ENCODE measurements around the gene TNFSF8. TPM values are rescaled to one million over a fixed set of nuclear protein-coding genes. Genes with fewer than 3 reads are reported as not detected.

Gene TNFSF8
- total and polyA plus RNA-seq, 2 of the 8 experiments (the other 6 are each of a cell fraction or from before 2014, with no cell fraction given), result not detected

DNA sequence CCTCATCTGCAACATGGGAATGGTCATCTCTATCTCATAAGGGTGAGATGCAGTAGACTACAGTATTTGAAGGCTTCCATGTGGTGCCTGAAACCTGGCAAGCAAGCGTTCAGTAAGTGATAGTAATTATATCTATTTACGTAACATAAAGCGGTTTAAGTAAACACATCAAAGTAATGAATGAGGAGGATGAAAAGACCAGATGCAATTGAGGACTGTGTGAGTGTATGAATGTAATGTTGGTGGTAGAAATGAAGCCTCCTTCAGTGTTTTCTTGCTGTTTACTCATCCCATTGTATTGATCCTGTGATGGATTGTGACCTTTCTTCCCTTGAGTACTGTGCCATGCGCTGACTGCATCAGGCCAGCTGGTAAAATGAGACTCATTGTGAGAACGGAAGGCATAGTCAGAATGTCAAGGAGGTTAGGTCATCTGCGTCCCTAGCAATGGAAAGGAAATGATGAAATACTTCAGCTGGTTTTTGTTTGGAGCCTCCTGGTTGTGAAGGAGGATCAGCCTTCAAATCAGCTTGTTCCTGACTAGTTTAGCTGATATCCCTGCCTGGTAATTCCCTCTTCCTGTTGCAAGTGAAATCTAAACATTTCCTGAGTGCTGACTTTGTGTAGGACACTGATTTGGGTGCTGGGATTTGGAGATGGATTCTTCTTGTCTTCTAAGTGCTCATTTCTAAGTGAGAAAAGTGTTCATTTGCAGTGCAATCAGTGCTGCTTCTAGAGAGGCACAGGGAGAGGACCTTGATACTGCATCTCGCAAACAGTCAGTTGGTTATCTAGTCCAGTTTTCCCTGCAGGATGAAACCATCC, 35.6 kb downstream of the TNFSF8 start (continued):
- TF ChIP-seq ATF2 (IDR thresholded peaks at IDR 0.05; ENCODE audit: low read length) (no peak), SIN3A (conservative IDR thresholded peaks at IDR 0.05 in 1 of 2, IDR thresholded peaks at IDR 0.05 in 1 of 2; ENCODE audit: low read depth in 1 of 2, low read length in 2 of 2) (no peak), KDM1A (IDR thresholded peaks at IDR 0.05; ENCODE audit: borderline replicate concordance, low read length) (no peak), JUND (IDR thresholded peaks at IDR 0.05; ENCODE audit: low read length) (peak; percentile 51; the same call in 1 of the 2 replicates), RXRA (IDR thresholded peaks at IDR 0.05; ENCODE audit: insufficient read depth, low read depth, low read length) (no peak), SUZ12 (IDR thresholded peaks at IDR 0.05; ENCODE audit: low read length) (no peak), RFX5 (IDR thresholded peaks at IDR 0.05; ENCODE audit: borderline replicate concordance, low read depth, low read length) (no peak), BACH1 (IDR thresholded peaks at IDR 0.05; ENCODE audit: low read length) (no peak), ZNF274 (IDR thresholded peaks at IDR 0.05; ENCODE audit: borderline replicate concordance, extremely low read depth, low read length) (no peak), CBX5 (IDR thresholded peaks at IDR 0.05; ENCODE audit: low read depth, low read length) (no peak), JUN (IDR thresholded peaks at IDR 0.05; ENCODE audit: low read depth, low read length) (peak; percentile 50; the same call in 1 of the 2 replicates), KDM5A (IDR thresholded peaks at IDR 0.05; ENCODE audit: low read length) (no peak), SP1 (IDR thresholded peaks at IDR 0.05; ENCODE audit: low read depth, low read length) (no peak), CBX8 (IDR thresholded peaks at IDR 0.05; ENCODE audit: borderline replicate concordance, low read depth, low read length) (no peak), GTF2F1 (IDR thresholded peaks at IDR 0.05; ENCODE audit: borderline replicate concordance, low read depth, low read length) (no peak), POU5F1 (IDR thresholded peaks at IDR 0.05; ENCODE audit: low read depth, low read length) (no peak), NANOG (IDR thresholded peaks at IDR 0.05; ENCODE audit: insufficient read depth, low read depth, low read length, poor library complexity, severe bottlenecking) (no peak), BCL11A (IDR thresholded peaks at IDR 0.05; ENCODE audit: low read depth in 2 of 2, low read length in 2 of 2) (no peak), PHF8 (conservative IDR thresholded peaks at IDR 0.05; ENCODE audit: low read depth, low read length) (no peak), CEBPB (IDR thresholded peaks at IDR 0.05; ENCODE audit: low read depth, low read length) (peak; percentile 24; the same call in 1 of the 2 replicates)

Measured in H1 (cell line).